ENCODE results near the gene LARP4.
"Not testable (repeated sequence)": the region's sequence is repeated elsewhere in the genome, so short reads cannot be mapped to it uniquely, and the experiment has no call there.

The LARP4 gene

DNA sequence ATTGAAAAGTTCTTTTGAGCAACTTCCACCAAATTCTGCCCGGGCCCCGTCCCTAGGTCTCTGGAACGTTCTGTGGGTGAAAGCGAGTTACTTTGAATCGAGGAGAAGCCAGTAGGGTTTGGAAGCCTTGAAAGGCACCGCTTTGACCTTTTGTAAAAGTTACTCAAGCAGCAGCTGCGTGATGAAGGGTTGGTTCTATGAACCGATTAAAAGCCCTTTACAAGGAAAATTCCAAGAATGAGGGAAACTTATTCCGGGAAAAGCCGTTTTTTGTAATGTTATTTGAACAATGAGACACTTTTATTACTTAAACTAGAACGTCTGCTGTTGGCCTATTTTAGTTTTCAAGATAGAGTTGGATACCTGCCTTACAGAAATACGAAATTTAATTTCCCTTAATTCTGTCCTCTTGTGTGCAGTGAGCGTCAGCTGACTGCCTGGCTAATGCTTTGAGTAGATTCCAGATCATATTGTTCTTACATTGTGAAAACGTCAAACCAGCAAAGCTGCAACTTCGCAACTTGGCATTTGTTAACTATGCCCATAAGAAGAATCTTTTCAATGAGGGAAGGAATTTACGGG is 906 bp downstream of the LARP4 start:
- no peak for DNase-seq (ENCODE audit: low read depth)

DNA sequence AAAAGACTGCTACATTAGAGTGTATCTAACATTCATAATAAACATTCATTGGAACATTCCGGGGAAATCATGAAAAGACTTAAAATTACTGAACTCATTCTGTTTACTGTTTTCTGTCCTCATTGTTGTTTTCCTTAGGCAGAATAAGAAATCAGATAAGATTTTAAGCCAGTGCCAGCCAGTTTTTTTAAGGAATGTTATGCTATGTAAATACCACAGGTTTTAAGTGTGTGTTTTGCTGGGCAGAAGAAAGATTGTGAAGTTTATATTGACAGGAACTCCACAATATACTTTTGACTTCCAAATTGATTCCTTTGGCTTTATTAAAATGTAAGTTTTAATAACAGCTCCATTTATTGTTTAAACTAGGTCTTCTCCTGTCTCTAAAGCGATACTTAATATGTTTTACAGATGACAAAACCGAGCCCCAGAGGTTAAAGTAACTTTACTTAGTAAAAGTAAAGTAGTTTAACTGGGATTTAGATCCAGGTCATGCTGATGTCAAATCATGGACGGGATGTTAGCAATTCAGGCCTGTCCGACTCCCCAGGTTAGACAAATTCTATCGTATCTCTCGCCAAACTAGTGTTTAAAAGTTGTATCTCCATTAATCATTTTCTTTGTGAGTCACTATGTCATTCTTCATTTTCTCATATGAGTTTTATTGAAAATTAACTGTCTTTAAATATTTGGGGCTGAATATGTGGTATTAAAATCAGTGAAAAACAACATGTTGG is 1.7 kb downstream of the LARP4 start:
- no peak for DNase-seq (ENCODE audit: low read depth)

DNA sequence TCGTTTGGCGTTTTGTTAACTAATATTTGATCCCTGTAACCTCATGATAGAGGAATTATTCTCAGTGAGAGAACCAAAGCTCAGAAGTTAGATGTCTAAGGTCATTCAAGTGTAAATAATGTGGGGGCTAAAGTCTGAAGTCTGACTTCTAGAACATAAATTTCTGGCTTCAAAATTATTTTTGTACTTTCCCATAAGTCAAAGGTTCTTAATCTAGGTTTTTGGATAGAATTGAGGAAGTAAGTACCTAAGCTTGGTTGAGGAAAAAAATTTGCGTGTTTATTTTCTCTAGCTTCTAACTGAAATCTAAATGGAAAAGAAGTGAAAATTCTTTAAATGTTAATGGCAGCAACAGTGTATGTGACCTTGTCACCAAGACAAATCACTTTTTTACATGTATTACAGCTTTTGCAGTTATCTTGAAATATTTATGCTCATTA is 2.3 kb downstream of the LARP4 start:
- DNase-seq (ENCODE audit: low read depth) = no peak

DNA sequence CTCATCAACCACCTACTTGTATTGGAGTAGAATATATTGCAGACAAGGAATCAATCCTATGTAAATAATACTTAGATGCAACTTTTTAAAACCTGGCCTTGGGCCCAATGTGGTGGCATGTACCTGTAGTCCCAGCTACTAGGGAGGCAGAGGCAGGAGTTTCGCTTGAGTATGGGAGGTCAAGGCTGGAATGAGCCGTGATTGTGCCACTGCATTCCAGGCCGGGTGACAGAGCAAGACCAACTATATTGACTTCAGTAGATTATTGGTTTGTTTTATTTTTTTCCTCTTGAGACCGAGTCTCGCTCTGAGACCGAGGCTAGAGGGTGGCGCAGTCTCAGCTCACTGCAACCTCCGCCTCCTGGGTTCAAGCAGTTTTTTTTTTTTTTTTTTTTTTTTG is 3.6 kb downstream of the LARP4 start:
- no peak for DNase-seq (ENCODE audit: low read depth)

DNA sequence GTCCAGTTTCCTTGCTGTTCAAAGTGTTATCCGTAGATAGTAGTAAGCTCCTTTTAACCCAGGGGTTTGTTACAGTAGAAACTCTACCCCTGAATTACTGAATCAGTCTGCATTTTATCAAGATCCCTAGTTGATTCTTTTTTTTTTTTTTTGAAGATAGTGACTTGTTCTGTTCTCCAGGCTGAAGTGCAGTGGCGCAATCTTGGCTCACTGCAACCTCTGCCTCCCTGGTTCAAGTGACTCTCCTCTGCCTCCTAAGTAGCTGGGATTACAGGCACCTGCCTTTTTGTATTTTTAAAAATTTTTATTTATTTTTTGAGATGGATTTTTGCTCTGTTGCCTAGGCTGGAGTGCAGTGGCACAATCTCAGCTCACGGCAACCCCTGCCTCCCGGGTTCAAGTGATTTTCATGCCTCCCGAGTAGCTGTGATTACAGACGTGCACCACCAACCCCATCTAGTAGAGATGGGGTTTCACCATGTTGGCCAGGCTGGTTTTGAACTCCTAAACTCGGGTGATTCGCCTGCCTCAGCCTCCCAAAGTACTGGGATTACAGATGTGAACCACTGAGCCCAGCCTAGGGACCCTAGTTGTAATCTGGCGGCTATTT is 10.5 kb downstream of the LARP4 start:
- no peak for DNase-seq (ENCODE audit: low read depth)

DNA sequence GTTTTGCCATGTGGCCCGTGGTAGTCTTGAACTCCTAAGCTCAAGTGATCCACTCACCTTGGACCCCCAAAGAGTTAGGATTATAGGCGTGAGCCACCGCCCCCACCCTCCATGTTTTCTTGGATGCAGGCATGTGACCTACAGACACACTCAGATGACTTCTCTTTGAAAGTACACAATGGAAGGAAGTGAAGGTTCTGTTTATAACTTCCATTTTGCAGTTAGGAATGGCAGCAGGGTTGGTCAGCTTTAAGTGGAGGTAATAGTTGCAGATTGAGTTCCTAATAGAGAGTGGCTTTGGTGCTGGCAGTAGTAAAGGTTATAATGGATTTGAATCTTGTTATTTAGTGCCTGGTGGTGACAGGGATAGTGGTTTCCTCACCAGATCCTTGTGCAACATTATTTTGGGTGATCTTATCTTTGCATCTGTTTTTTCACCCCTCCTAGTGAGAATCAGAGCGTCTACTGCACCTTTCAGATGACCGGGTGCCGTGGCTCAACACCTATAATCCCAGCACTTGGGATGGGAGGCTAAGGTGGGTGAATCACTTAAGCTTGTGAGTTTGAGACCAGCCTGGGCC is 15.3 kb downstream of the LARP4 start:
- no peak for DNase-seq (ENCODE audit: low read depth)

DNA sequence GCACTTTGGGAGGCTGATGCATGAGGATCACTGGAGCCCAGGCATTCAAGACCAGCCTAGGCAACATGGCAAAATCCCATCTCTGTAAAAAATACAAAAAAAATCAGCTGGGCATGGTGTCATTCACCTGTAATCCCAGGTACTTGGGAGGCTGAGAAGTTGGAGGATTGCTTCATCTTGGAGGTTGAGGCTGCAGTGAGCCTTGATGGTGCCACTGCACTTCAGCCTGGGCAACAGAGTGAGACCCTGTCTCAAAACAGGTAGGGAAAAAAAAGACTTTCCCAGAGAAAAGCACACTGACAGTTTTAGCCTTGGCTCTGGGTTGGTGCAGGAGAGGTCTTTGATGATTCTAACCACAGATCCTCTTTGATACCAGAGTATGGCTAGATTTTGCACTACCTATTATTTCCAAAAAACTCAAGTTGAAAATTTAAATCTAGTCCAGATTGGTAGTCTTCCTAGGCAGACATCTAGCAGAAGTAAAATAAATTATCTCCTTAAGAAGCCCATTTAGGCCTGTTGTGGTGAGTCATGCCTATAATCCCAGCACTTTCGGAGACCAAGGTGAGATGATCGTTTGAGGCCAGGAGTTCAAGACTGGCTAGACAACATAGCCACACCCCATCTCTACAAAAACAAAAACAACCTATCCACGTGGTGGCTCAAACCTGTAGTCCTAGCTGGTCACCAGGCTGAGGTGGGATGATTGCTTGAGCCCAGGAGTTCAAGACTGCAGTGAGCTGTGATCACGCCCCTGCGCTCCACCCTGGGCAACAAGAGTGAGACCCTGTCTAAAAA is 18.6 kb downstream of the LARP4 start:
- DNase-seq (ENCODE audit: low read depth) = no peak

DNA sequence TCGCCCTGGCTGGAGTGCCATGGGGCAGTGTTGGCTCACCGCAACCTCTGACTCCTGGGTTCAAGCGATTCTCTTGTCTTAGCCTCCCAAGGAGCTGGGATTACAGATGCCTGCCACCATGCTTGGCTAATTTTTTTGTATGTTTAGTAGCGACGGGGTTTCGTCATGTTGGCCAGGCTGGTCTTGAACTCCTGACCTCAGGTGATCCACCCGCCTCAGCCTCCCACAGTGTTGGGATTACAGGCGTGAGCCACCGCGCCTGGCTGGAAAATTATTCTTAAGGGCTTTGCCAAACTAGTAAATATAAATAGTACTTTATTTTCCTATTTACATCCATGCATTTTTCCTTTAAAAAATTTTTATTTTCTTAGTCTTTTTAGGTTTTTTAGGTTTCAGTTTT is 22.2 kb downstream of the LARP4 start:
- not testable (repeated sequence) for DNase-seq (ENCODE audit: low read depth)

DNA sequence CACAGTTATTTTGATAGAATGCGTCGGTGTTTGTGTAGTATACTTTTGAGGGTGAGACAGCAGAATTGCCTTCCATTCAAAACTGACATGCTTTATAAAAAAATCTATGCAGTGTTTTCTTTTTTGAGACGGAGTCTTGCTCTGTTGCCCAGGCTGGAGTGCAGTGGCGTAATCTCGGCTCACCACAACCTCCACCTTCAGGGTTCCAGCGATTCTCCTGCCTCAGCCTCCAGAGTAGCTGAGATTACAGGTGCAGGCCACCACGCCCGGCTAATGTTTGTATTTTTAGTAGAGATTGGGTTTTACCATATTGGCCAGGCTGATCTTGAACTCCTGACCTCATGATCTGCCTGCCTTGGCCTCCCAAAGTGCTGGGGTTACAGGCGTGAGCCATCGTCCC is 22.7 kb downstream of the LARP4 start:
- DNase-seq (ENCODE audit: low read depth) = not testable (repeated sequence)

DNA sequence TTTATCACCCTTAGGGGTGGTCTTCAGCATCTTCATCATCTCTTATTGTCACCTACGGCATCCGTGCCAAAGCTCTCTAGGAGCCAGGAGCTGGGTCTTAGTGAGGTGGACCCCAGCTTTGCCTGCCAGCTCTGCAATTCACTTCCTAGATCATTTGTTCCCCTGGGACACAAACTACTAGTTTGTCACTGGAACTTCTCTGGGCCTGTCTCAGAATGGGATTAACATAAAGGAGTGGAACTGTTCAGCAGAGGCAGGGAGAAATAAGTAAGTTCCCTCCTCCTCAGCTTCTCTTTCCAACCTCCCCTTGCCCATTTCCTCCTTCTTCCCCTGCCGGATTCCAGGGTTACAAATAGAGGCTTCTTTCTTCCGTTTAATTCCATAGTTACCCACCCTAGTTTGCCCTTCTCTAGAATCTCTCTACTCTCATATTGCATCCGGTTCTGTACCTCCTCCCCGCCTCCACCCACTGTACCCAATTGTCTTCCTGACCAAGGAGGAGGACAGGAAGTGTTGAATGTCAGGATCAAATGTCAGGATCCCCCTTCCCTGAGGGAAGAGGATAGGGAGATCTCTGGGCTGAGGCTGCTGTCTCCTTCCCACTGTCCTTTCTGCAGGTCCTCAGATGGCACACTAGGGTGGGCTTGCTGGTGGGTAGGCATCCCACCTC is 25.0 kb downstream of the LARP4 start:
- DNase-seq (ENCODE audit: low read depth) = no peak

DNA sequence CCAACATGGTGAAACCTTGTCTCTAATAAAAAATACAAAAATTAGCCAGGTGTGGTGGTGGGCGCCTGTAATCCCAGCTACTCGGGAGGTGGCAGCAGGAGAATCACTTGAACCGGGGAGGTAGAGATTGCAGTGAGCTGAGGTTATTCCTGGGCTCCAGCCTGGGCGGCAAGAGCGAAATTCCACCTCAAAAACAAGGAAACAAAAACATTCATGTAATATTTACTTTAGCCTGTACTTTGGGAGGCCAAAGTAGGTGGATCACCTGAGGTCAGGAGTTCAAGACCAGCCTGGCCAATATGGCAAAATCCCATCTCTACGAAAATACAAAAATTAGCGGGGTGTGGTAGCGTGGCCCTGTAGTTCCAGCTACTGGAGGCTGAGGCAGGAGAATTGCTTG is 31.0 kb downstream of the LARP4 start:
- not testable (repeated sequence) for DNase-seq (ENCODE audit: low read depth)

DNA sequence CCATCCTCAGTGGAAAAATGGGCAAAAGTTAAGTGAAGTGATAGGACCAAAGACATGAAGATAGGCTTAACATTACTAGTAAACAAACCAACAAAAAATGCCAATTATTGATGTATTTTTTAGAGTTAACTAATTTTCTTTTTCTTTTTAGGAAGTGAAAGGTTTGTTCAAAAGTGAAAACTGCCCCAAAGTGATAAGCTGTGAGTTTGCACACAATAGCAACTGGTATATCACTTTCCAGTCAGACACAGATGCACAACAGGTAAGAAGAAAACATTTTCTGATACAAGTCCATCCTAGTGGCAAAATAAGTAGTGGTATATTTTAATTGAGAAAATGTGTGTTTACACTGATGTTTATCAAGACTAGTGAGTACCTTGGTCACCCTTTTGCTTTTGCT is 39.6 kb downstream of the LARP4 start:
- no peak for DNase-seq (ENCODE audit: low read depth)

DNA sequence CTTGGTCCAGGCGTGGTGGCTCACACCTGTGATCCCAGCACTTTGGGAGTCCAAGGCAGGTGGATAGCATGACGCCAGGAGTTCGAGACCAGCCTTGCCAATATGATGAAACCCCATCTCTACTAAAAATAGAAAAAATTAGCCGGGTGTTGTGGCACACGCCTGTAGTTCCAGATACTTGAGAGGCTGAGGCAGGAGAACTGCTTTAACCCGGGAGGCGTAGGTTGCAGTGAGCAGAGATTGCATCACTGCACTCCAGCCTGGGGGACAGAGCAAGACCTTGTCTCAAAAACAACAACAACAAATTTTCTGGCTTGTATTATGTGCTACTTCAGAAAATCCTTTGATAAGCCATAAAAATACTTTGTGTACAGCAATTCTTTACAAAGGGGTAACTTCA is 41.1 kb downstream of the LARP4 start:
- DNase-seq (ENCODE audit: low read depth) = no peak

DNA sequence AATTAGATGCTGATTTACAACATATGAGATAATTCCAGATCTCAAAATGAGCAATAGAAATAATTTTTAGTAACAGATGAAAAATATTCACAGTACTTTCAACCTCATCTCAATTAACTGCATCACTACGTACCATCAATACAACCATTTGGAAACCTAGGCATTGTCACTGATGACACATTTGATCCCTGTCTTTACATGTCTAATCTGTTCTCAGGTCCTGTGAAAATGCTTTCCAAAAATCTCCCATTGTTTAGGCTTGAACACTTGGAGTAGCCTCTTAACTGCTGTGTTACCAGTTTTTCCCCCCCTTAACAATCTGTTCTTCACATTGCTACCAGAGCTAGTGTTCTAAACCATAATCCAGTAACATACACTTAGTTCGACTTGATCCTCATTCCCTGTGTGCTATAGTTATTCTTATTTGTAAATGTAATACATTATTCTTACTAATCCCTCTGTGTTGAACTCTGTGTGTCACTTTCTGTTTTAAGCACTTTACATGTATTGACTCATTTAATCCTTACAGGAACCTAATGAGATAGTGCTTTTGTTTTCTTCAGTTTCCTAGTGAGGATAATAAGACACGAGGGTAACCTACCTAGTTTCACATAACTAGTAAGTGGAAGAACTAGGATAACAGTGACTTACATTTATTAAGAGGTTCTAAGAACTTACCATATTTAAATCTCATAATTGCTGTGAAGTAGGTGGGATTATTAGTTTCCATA is 41.7 kb downstream of the LARP4 start:
- peak; percentile 1 for DNase-seq (ENCODE audit: low read depth)

DNA sequence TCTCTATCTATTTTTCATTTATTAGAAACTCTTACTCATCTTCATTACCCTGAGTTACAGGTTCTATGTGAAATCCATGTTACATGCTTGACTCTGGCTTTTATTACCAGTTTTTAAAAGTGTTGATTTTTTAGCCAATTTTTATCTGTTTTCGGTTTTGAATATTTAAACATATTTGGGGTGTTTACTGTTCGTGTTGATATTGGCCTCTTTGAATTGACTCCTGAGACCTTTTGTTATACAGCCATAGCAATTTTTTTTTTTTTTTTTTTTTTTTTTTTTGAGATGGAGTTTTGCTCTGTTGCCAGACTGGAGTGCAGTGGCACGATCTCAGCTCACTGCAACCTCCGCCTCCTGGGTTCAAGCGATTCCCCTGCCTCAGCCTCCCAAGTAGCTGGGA is 49.0 kb downstream of the LARP4 start:
- not testable (repeated sequence) for DNase-seq (ENCODE audit: low read depth)

DNA sequence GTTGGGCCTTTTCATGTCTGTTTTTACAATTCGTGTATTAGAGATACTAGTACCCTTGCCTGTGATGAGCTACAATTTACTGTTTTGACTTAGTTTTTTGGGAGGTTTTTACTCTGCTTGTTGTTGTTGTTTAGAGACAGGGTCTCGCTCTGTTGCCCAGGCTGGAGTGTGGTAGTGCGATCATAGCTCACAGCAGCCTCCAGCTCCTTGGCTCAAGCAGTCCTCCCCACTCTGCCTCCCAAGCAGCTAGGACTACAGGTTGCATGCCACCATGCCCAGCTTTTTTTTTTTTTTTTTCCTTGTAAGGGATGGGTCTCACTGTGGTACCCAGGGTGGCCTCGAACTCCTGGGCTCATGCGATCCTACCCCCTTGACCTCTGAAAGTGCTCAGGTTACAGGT is 52.1 kb downstream of the LARP4 start:
- DNase-seq (ENCODE audit: low read depth) = no peak

DNA sequence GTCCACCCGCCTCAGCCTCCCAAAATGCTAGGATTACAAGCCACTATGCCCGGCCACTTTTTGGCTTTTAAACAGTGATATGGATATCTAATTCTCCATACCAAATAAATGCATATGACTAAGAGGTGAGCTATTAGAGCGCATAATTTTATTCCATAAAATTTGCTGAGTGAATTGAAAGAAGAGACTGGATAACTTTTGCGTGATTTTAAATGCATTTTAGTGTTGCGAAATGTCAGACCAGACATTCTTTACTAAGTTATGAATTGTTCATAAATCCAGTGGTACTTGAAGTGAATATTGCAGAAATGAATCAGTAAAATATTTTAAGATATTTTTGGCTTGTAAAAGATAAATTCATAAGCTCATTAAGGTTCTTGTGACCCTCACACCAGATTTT is 53.2 kb downstream of the LARP4 start:
- peak; percentile 1 for DNase-seq (ENCODE audit: low read depth)

DNA sequence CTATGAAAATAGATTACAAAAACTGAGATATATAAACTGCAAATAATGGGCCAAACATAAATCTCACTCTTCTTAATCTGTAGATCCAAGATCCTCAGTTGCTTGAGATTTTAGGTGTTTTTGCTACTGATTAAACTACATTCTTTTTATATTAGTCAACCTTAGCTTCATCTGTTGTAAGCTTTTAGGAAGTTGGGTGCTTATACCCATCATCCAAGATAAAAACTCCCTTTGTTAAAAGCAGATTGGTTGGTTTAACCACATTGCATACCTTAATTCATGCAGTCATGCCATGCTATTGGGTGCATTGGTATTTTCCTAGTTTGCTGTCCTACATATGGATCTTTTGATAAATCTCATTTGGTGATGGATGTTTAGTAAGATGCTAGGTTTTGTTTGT is 57.9 kb downstream of the LARP4 start:
- DNase-seq (ENCODE audit: low read depth) = no peak

DNA sequence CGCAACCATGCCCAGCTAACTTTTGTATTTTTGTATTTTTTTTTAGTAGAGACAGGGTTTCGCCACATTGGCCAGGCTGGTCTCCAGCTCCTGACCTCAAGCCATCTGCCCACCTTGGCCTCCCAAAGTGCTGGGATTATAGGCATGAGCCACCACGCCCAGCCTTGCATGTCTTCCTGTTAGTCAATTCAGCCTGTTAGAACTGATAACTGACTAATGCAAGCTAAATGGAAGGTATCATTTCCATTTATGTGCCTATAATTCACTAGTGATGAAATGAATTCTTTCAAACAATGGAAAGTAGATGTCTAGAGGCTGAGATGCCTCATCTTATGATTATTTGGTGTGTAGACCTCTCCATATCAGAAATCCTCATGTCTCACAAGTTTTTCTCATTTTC is 66.8 kb downstream of the LARP4 start:
- no peak for DNase-seq (ENCODE audit: low read depth)

DNA sequence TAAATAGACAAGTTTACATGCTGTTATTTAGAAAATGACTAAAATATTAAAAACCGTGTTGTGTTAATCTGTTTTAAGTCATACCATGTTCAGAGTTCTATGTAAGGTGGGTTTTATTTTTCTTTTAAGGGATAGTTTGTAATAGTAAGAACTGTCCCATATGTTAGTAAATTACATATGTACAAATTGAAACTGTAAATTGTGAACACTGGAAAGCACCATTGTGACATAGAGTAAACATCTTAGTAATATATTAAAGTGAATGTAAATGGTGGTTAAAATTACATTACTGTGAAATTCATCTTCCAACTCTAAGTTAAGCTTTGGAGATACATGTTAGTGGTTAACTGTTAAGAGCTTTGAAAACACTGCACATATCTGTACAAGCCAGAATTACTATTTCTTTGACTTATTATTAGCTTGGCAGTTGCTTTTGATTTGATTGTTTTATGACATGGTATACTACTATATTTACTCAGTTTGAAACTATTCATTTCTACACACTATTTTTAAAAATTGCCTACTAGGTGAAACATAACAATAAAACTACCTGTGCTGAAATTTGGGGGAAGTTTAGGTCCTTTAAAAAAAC is 76.7 kb downstream of the LARP4 start:
- DNase-seq (ENCODE audit: low read depth) = no peak

DNA sequence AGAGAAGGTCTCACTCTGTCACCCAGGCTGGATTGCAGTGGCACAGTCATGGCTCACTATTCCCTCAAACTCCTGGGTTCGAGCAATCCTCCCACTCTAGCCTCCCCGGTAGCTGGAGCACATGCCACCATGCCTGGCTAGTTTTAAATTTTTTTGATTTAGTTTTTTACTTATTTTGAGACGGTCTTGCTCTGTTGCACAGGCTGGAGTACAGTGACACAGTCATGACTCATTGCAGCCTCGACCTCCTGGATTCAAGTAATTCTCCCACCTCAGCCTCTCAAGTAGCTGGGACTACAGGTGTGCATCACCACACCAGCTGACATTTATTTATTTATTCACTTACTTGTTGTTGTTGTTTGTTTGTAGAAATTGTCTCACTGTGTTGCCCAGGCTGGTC is 81.9 kb downstream of the LARP4 start:
- DNase-seq (ENCODE audit: low read depth) = no peak

Measured in non-pigmented ciliary epithelial cell (primary cell).